Vagina (tissue), 2 donors: ENCODE data around the gene AKIRIN2. TPM values are rescaled to one million over a fixed set of nuclear protein-coding genes. Genes with fewer than 3 reads are reported as not detected.

ENCODE experiments used
- DNase-seq, 2 donors: peaks; one replicate each; pipeline ENCODE4 v3.0.0-alpha.2; 2017; ENCODE audit errors: extremely low spot score in 2 of 2
- H3K27ac ChIP-seq: fragments of 200-600 bp; sonication (generic); one replicate; pipeline ENCODE4 v1.5.1; 2019
- H3K27me3 ChIP-seq: fragments of 200-600 bp; sonication (generic); one replicate; pipeline ENCODE4 v1.5.1; 2019
- H3K36me3 ChIP-seq, 2 donors: fragments of 200-600 bp; sonication (generic); one replicate each; pipeline ENCODE4 v1.5.1; 2017 to 2019
- H3K4me1 ChIP-seq: fragments of 200-600 bp; sonication (generic); one replicate; pipeline ENCODE4 v1.5.1; 2019
- H3K4me3 ChIP-seq, 2 donors: fragments of 200-600 bp; sonication (generic); 1 replicate in 1 of 2; 2 replicates in 1 of 2; pipeline ENCODE4 v1.5.1; 2016 to 2019
- H3K9me3 ChIP-seq: fragments of 200-600 bp; sonication (generic); one replicate; pipeline ENCODE4 v1.5.1; 2019
- CTCF ChIP-seq, 3 experiments: fragments of 450-650 bp in 2 of 3; fragments of 200-600 bp in 1 of 3; sonication (generic) in 1 of 3; IDR thresholded peaks; one replicate each; pipeline ENCODE4 v1.5.1; 2017 to 2019; ENCODE audit warnings: antibody characterized with exemption in 3 of 3, mild to moderate bottlenecking in 2 of 3, moderate library complexity in 2 of 3
- POLR2A ChIP-seq, 2 donors: fragments of 450-650 bp; IDR thresholded peaks; one replicate each; pipeline ENCODE4 v1.6.1; 2017; ENCODE audit warnings: antibody characterized with exemption in 2 of 2, mild to moderate bottlenecking in 2 of 2, moderate library complexity in 2 of 2
- POLR2AphosphoS5 ChIP-seq, 2 donors: sonication (generic); formaldehyde crosslinking; IDR thresholded peaks; one replicate each; pipeline ENCODE4 v1.9.0; 2017; ENCODE audit warnings: antibody characterized with exemption in 2 of 2, mild to moderate bottlenecking in 2 of 2, low read depth in 1 of 2; ENCODE audit not compliant: insufficient read depth in 1 of 2
- intact Hi-C: fragments of 100-400 bp; cut with DNase I; formaldehyde crosslinking; loops from one replicate; pipeline ENCODE4 v1.15.1; 2023
- total RNA-seq: library from RNA; depleted of rRNA; stranded (reverse); fragments of >200 nt; gene quantifications from one replicate; pipeline ENCODE4 v1.2.3, GENCODE V29; 2016

The AKIRIN2 gene
- total RNA-seq, 1 donor from 2014 or later: 32.9 TPM

- TF ChIP-seq POLR2AphosphoS5 (IDR thresholded peaks at IDR 0.05; ENCODE audit: insufficient read depth in 1 of 2, low read depth in 1 of 2) (no peak), CTCF (IDR thresholded peaks at IDR 0.05) (no peak), POLR2A (IDR thresholded peaks at IDR 0.05) (no peak)
- intact Hi-C loops: no loop called here
- no peak for DNase-seq
- H3K27me3 ChIP-seq: no peaks in the 10 kb centered on the region
- peaks cover 2% of the 10 kb centered on the region for H3K4me1 ChIP-seq
- no peaks in the 10 kb centered on the region for H3K9me3 ChIP-seq
- no peak overlapping the region for H3K27ac ChIP-seq
- H3K4me3 ChIP-seq: no peak overlapping the region
- H3K36me3 ChIP-seq: no peaks in the 10 kb centered on the region
These were observed 40.1 kb upstream of the AKIRIN2 start for GRCh38 chr6:87742106-87742505.

DNA sequence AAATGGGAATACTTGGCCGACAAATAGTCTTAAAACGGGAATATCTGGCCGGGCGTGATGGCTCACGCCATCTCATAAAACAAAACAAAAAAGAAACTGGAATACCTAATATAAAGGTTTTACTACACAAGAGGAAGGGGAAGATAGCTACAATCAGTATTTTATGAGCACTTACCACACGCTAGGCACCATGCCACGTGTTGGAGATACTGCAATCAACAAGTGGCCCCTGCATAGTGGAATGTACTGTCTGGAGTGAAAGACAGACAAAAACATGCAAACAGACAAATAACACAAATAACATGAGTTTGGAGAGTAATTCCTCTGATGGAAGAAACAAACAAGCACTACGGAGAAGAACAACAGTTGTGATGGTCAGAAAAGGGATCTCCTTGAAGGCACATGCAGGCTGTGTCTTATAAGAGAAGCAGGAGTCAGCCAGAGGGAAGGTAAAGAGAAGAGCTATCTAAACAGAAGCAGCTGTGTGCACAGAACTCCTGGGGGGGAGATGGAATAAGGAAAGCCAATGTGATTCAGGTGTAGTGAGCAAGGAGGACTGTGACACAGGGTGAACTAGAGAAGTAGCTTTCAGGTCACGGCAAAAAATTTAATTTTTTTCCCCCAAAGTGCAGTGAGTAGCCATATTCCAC is 39.1 kb upstream of the AKIRIN2 start:
- TF ChIP-seq POLR2A (IDR thresholded peaks at IDR 0.05) (no peak), POLR2AphosphoS5 (IDR thresholded peaks at IDR 0.05; ENCODE audit: insufficient read depth in 1 of 2, low read depth in 1 of 2) (no peak), CTCF (IDR thresholded peaks at IDR 0.05) (no peak)
- intact Hi-C loops: no loop called here
- Histone ChIP-seq H3K4me3 (no peak overlapping the region), H3K27me3 (no peaks in the 10 kb centered on the region), H3K9me3 (no peaks in the 10 kb centered on the region), H3K36me3 (no peaks in the 10 kb centered on the region), H3K4me1 (peaks cover 4% of the 10 kb centered on the region), H3K27ac (no peak overlapping the region)
- DNase-seq: no peak

DNA sequence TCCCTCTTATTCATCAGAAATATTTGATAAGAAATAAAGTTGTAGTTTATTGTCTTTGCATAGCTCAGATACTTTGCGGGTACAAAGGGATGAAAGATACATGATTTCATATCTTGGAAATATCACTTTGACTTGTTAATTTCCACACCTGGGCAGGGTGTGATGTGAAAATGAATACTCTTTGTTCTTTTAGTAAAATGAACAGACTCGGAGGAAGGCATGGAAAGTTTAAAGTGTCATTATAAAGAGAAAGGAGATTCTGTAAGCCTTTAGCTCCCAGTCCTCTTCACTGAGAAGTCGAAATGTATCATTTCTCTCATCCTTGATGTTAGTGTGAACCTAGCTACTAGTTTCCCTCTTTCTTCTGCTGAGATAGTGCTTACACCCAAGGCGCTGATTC is 36.7 kb upstream of the AKIRIN2 start:
- no peaks in the 10 kb centered on the region for H3K27me3 ChIP-seq
- H3K36me3 ChIP-seq: no peaks in the 10 kb centered on the region
- H3K4me3 ChIP-seq: no peak overlapping the region
- H3K27ac ChIP-seq: no peak overlapping the region
- peaks cover 4% of the 10 kb centered on the region for H3K4me1 ChIP-seq
- no peak for DNase-seq
- H3K9me3 ChIP-seq: no peaks in the 10 kb centered on the region
- TF ChIP-seq POLR2A (IDR thresholded peaks at IDR 0.05) (no peak), POLR2AphosphoS5 (IDR thresholded peaks at IDR 0.05; ENCODE audit: insufficient read depth in 1 of 2, low read depth in 1 of 2) (no peak), CTCF (IDR thresholded peaks at IDR 0.05) (no peak)
- intact Hi-C loops: no loop called here

DNA sequence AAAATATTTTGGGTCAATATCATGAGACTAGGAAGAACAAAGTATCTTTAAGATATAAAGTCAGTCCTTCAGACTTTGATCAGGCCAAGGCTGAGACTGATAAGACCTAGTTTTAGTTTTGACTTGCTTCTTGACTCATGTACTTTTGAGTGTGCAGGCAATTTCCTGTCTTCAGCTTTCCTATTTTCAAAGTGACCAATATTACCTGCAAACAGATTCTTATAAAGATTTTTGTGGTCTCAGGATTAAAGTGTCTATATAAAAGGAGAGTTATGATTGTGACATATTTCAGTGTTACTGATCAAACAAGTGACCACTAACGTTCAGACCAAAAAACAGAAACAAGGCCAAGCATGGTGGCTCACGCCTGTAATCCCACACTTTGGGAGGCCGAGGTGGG is 36.0 kb upstream of the AKIRIN2 start:
- Histone ChIP-seq H3K27ac (no peak overlapping the region), H3K4me1 (peaks cover 4% of the 10 kb centered on the region), H3K9me3 (no peaks in the 10 kb centered on the region), H3K4me3 (no peak overlapping the region), H3K36me3 (no peaks in the 10 kb centered on the region), H3K27me3 (no peaks in the 10 kb centered on the region)
- TF ChIP-seq POLR2A (IDR thresholded peaks at IDR 0.05): no peak
- TF ChIP-seq CTCF (IDR thresholded peaks at IDR 0.05): no peak
- TF ChIP-seq POLR2AphosphoS5 (IDR thresholded peaks at IDR 0.05; ENCODE audit: insufficient read depth in 1 of 2, low read depth in 1 of 2): no peak
- intact Hi-C loops: no loop called here
- DNase-seq: no peak

- no peak overlapping the region for H3K4me3 ChIP-seq
- no peaks in the 10 kb centered on the region for H3K9me3 ChIP-seq
- no peak overlapping the region for H3K27ac ChIP-seq
- no peak for TF ChIP-seq POLR2A (IDR thresholded peaks at IDR 0.05)
- no peak for TF ChIP-seq POLR2AphosphoS5 (IDR thresholded peaks at IDR 0.05; ENCODE audit: insufficient read depth in 1 of 2, low read depth in 1 of 2)
- peaks cover 14% of the 10 kb centered on the region for H3K4me1 ChIP-seq
- H3K27me3 ChIP-seq: no peaks in the 10 kb centered on the region
- DNase-seq: no peak
- intact Hi-C loops: no loop called here
- H3K36me3 ChIP-seq: no peaks in the 10 kb centered on the region
These were observed 34.9 kb upstream of the AKIRIN2 start for GRCh38 chr6:87736809-87737540.
